ENCODE results near the gene KRTAP13-2.

The KRTAP13-2 gene

GRCh38 chr21:30372139-30372770 is at the start of gene KRTAP13-2:
KRTAP13-2 (minus strand) TSS chr21:30372271; CDS start chr21:30372213, 58 bp downstream.
- no peak for TF ChIP-seq CTCF (IDR thresholded peaks at IDR 0.05; ENCODE audit: low read depth, low read length)
- DNase-seq (ENCODE audit: low read depth in 2 of 2) = no peak
- H3K4me3 ChIP-seq (replicated peaks in 1 of 2; ENCODE audit: low read depth in 2 of 2, low read length in 2 of 2) = no peak within 1 kb of the TSS

- no peak for TF ChIP-seq CTCF (IDR thresholded peaks at IDR 0.05; ENCODE audit: low read depth, low read length)
- DNase-seq (ENCODE audit: low read depth in 2 of 2) = no peak
- H3K4me3 ChIP-seq (replicated peaks in 1 of 2; ENCODE audit: low read depth in 2 of 2, low read length in 2 of 2) = no peak overlapping the region
These were observed 43.9 kb upstream of the KRTAP13-2 start for GRCh38 chr21:30415993-30416392.

- H3K4me3 ChIP-seq (replicated peaks in 1 of 2; ENCODE audit: low read depth in 2 of 2, low read length in 2 of 2) = no peak overlapping the region
- DNase-seq (ENCODE audit: low read depth in 2 of 2) = peak; percentile 72 to 81
- TF ChIP-seq CTCF (IDR thresholded peaks at IDR 0.05; ENCODE audit: low read depth, low read length) = peak; percentile 40
These were observed 36.9 kb upstream of the KRTAP13-2 start for GRCh38 chr21:30408782-30409494.

- TF ChIP-seq CTCF (IDR thresholded peaks at IDR 0.05; ENCODE audit: low read depth, low read length) = no peak
- DNase-seq (ENCODE audit: low read depth in 2 of 2) = no peak
- no peak within 1 kb of the TSS for H3K4me3 ChIP-seq (replicated peaks in 1 of 2; ENCODE audit: low read depth in 2 of 2, low read length in 2 of 2)
These were observed 23.7 kb upstream of the KRTAP13-2 start, which contains the start of gene KRTAP13-1 for GRCh38 chr21:30395731-30396130. KRTAP13-1 (plus strand) TSS chr21:30396031; CDS start chr21:30396087, 56 bp downstream.

- TF ChIP-seq CTCF (IDR thresholded peaks at IDR 0.05; ENCODE audit: low read depth, low read length) = no peak
- H3K4me3 ChIP-seq (replicated peaks in 1 of 2; ENCODE audit: low read depth in 2 of 2, low read length in 2 of 2) = no peak overlapping the region
These were observed 19.5 kb upstream of the KRTAP13-2 start for GRCh38 chr21:30391492-30392025.

GRCh38 chr21:30382201-30382600 is 10.1 kb upstream of the KRTAP13-2 start:
- DNase-seq (ENCODE audit: low read depth in 2 of 2) = no peak
- TF ChIP-seq CTCF (IDR thresholded peaks at IDR 0.05; ENCODE audit: low read depth, low read length) = no peak
- H3K4me3 ChIP-seq (replicated peaks in 1 of 2; ENCODE audit: low read depth in 2 of 2, low read length in 2 of 2) = no peak overlapping the region

More at GRCh38 chr21:30391492-30392025, 19.5 kb upstream of the KRTAP13-2 start:
- no peak for DNase-seq (ENCODE audit: low read depth in 2 of 2)

Measured in cardiac fibroblast (primary cell).